Fibroblast of lung (primary cell): ENCODE data around the gene DGKQ. TPM values are rescaled to one million over a fixed set of nuclear protein-coding genes. Genes with fewer than 3 reads are reported as not detected.
A peak's percentile ranks its signal among the peaks of the same experiment; 100 is the strongest.

ENCODE experiments used
- DNase-seq, 2 donors: peaks; one replicate each; pipeline versions ENCODE4 v3.0.0 to v3.0.0-alpha.2; 2010; ENCODE audit warnings: low read depth in 2 of 2
- H2AFZ ChIP-seq: 2 replicates; pipeline ENCODE4 v1.5.1; 2012; ENCODE audit warnings: low read length, control low read depth, inconsistent platforms
- H3K27ac ChIP-seq: 2 replicates; pipeline ENCODE4 v1.5.1; 2011; ENCODE audit warnings: low read length, control low read depth; ENCODE audit not compliant: insufficient read depth
- H3K27me3 ChIP-seq: 2 replicates; pipeline ENCODE4 v1.5.1; 2011; ENCODE audit warnings: mild to moderate bottlenecking, low read length; ENCODE audit not compliant: control insufficient read depth, insufficient read depth
- H3K36me3 ChIP-seq: 2 replicates; pipeline ENCODE4 v1.5.1; 2011; ENCODE audit warnings: low read length; ENCODE audit not compliant: control insufficient read depth, insufficient read depth
- H3K4me1 ChIP-seq: 2 replicates; pipeline ENCODE4 v1.5.1; 2011; ENCODE audit warnings: low read length; ENCODE audit not compliant: control insufficient read depth, insufficient read depth; ENCODE audit errors: extremely low read depth
- H3K4me2 ChIP-seq: 2 replicates; pipeline ENCODE4 v1.5.1; 2011; ENCODE audit warnings: low read length, control low read depth; ENCODE audit not compliant: insufficient read depth; ENCODE audit errors: extremely low read depth
- H3K4me3 ChIP-seq, 4 experiments: fragments of 200-600 bp in 1 of 4; sonication (generic) in 1 of 4; replicated peaks in 1 of 4; 2 replicates each; pipeline ENCODE4 v1.5.1; 2011 to 2016; ENCODE audit warnings: low read length in 4 of 4, low read depth in 3 of 4, mild to moderate bottlenecking in 3 of 4, control low read depth in 2 of 4, inconsistent platforms in 1 of 4, mixed read lengths in 1 of 4; ENCODE audit not compliant: insufficient read depth in 1 of 4; ENCODE audit errors: control extremely low read depth in 1 of 4
- H3K79me2 ChIP-seq: 2 replicates; pipeline ENCODE4 v1.5.1; 2012; ENCODE audit warnings: mild to moderate bottlenecking, low read length, inconsistent platforms; ENCODE audit not compliant: control insufficient read depth, insufficient read depth
- H3K9ac ChIP-seq: 2 replicates; pipeline ENCODE4 v1.5.1; 2011; ENCODE audit warnings: mild to moderate bottlenecking, low read length, control low read depth; ENCODE audit not compliant: insufficient read depth
- H3K9me3 ChIP-seq: 2 replicates; pipeline ENCODE4 v1.5.1; 2012; ENCODE audit warnings: low read depth, low read length; ENCODE audit not compliant: control insufficient read depth, insufficient read depth
- H4K20me1 ChIP-seq: 2 replicates; pipeline ENCODE4 v1.5.1; 2011; ENCODE audit warnings: low read length; ENCODE audit not compliant: control insufficient read depth, insufficient read depth; ENCODE audit errors: extremely low read depth
- CTCF ChIP-seq, 2 donors: IDR thresholded peaks in 1 of 2; conservative IDR thresholded peaks in 1 of 2; 1 replicate in 1 of 2; 2 replicates in 1 of 2; pipeline ENCODE4 v1.5.1; 2011 to 2012; ENCODE audit warnings: low read length in 2 of 2, control low read depth in 1 of 2, inconsistent platforms in 1 of 2, low read depth in 1 of 2, mild to moderate bottlenecking in 1 of 2
- EZH2 ChIP-seq: IDR thresholded peaks from 2 replicates; pipeline ENCODE4 v1.5.1; 2012; ENCODE audit warnings: low read length, control low read depth, mild to moderate bottlenecking; ENCODE audit errors: missing control alignments
- polyA plus RNA-seq, 2 donors: library from polyadenylated mRNA; depleted of rRNA in 1 of 2; stranded (reverse) in 1 of 2; unstranded in 1 of 2; fragments of >200 nt; gene quantifications; 2 replicates each; pipeline ENCODE4 v1.2.1, GENCODE V29; 2011 to 2012; ENCODE audit warnings: missing spikeins in 1 of 2
- total RNA-seq: library from RNA; depleted of rRNA; stranded (reverse); fragments of >200 nt; gene quantifications from 2 replicates; pipeline ENCODE4 v1.2.1, GENCODE V29; 2014

DGKQ gene
- total and polyA plus RNA-seq, 2 donors (not counting 1 experiment from before 2014, with no cell fraction given) = 2.1 to 13.2 TPM

- Histone ChIP-seq H4K20me1 (no peaks in the 10 kb centered on the region), H2AFZ (no peak overlapping the region), H3K27ac (no peak overlapping the region), H3K4me1 (peaks cover 3% of the 10 kb centered on the region), H3K36me3 (no peaks in the 10 kb centered on the region), H3K27me3 (peaks cover 8% of the 10 kb centered on the region), H3K79me2 (no peaks in the 10 kb centered on the region), H3K4me2 (no peak overlapping the region), H3K4me3 (no peak overlapping the region), H3K9me3 (no peaks in the 10 kb centered on the region), H3K9ac (no peak overlapping the region)
- DNase-seq = no peak
- TF ChIP-seq EZH2 (no peak), CTCF (conservative IDR thresholded peaks at IDR 0.05 in 1 of 2, IDR thresholded peaks at IDR 0.05 in 1 of 2; ENCODE audit: low read depth in 1 of 2, low read length in 2 of 2) (no peak)
Measured at GRCh38 chr4:1013225-1014073, 40.1 kb upstream of the DGKQ start.

GRCh38 chr4:1012034-1012739, 38.8 kb upstream of the DGKQ start:
- no peak overlapping the region for H3K27ac ChIP-seq
- H3K9me3 ChIP-seq = no peaks in the 10 kb centered on the region
- H3K36me3 ChIP-seq = no peaks in the 10 kb centered on the region
- H3K4me2 ChIP-seq = peak overlapping the region; percentile 59
- no peak overlapping the region for H3K9ac ChIP-seq
- peaks cover 3% of the 10 kb centered on the region for H3K4me1 ChIP-seq
- no peaks in the 10 kb centered on the region for H3K79me2 ChIP-seq
- peaks cover 11% of the 10 kb centered on the region for H3K27me3 ChIP-seq
- H4K20me1 ChIP-seq = no peaks in the 10 kb centered on the region
- no peak for TF ChIP-seq CTCF (conservative IDR thresholded peaks at IDR 0.05 in 1 of 2, IDR thresholded peaks at IDR 0.05 in 1 of 2; ENCODE audit: low read depth in 1 of 2, low read length in 2 of 2)
- TF ChIP-seq EZH2 = no peak
- peak in 1 of 2 donors; percentile 58 for DNase-seq
- peak overlapping the region; percentile 29 to 51 (median 31) for H3K4me3 ChIP-seq
- H2AFZ ChIP-seq = no peak overlapping the region

GRCh38 chr4:1011666-1012033, 38.3 kb upstream of the DGKQ start:
- DNase-seq = no peak
- no peak overlapping the region for H3K4me3 ChIP-seq
- H3K27me3 ChIP-seq = peaks cover 12% of the 10 kb centered on the region

More at GRCh38 chr4:1011666-1012033, 38.3 kb upstream of the DGKQ start:
- Histone ChIP-seq H3K9me3 (no peaks in the 10 kb centered on the region), H3K4me1 (peaks cover 3% of the 10 kb centered on the region), H3K9ac (no peak overlapping the region), H3K4me2 (no peak overlapping the region), H4K20me1 (no peaks in the 10 kb centered on the region), H3K36me3 (no peaks in the 10 kb centered on the region), H3K79me2 (no peaks in the 10 kb centered on the region), H3K27ac (no peak overlapping the region), H2AFZ (no peak overlapping the region)
- TF ChIP-seq EZH2 = no peak
- TF ChIP-seq CTCF (conservative IDR thresholded peaks at IDR 0.05 in 1 of 2, IDR thresholded peaks at IDR 0.05 in 1 of 2; ENCODE audit: low read depth in 1 of 2, low read length in 2 of 2) = no peak
